ENCODE measurements around the gene GPC1.

Gene GPC1

DNA sequence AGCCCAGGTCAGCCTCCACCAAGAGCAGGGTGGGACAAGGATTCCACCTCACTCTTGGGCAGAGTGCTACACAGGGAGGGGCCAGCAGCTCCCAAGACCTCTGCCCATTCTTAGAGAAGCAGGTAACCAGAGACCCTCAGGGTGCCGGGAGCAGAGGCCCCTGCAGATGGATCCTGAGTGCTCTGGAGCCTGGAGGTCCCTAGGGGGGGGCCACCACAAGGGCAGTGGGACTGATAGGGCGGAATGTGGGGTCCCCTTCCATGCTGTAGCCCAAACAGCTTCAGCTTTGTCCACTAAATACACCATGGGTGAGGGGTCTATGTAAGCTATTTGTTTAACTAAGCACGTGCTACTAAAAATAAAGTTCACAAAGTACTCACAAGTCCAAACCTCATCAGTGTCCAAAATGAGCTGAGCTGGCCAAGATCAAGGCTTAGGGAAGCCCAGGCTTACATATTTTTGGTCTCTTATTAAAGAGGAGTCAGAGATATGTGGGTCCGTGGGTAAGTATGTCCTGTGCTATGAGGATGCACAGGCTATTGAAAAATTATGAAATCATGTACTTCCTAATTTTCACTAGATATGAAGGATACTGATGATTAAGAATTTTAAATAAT is 21.5 kb upstream of the GPC1 start:
- DNase-seq, result no peak

DNA sequence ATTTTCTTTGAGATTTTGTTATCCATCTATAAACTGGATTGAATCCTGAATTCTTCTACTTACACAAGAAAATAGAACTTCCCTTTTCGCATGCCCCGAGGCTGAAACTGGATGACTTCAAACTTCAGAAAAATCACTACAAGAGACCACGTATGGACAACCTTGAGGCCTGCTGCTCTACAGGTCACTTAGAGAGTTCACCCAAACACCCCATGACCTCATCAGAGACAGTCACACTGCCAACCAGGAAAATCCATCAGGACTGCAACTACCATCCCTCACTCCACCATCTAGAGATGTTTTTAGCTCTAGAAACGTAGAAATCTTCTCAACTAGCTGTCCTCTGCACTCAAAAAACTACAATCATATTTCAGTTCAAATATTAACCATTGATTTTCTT is 18.6 kb upstream of the GPC1 start:
- no peak for DNase-seq

DNA sequence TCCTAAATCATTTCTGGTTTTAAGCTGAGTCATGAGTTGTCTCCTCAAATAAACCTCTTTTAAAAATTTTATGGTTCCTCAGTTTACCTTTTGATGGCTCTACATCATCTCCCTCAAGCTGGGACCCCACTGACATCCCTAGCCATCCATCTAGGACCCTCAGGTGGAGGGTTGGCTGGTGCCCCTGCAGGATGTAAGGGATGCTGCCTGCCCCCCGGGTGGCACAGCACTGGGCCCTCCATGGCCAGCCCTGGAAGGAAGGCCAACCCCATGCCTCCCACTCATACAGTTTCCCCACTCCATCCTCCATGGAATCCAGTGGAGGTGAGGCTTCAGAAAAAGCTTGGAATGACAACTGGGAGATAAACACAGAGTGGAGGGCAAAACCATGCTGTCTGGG is 17.2 kb upstream of the GPC1 start:
- DNase-seq, result no peak

DNA sequence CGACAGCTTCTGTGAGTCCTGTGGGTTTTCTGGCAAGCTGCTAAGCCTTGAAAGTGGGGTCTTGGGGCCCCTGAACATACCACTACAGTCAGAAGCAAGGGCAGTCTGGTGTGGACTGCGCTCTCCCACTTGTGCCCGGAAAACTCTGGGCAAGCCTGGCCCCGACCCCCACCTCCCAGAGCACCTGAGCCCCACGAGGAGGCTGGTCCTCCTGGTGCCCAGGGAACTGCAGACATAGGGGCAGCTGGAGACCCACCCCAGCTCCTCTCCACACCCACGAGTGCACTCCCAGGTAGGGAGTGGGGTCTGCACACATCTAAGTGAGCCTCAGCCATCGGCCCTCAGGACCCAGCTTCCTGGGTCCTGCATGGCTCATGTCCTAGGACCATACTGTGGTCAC is 16.2 kb upstream of the GPC1 start:
- no peak for DNase-seq

DNA sequence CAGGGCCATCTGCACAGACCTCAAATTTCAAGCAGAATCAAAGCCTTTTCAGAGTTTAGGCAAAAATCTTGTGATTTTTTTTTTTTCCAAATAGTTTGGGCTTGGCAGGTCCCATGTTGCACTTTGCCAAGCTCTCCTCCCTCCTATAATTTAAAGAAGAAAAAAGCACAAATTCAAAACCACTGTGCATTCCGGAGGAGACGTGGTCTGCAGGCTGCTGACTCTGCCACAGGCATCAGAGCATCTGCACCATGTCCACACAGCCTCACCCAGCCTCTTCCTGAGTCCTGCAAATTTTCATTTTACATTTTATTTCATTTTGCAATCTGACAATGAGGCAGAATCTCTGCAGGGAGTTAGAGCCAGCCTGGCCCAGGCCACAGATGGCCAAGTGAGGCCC is 15.7 kb upstream of the GPC1 start:
- no peak for DNase-seq

DNA sequence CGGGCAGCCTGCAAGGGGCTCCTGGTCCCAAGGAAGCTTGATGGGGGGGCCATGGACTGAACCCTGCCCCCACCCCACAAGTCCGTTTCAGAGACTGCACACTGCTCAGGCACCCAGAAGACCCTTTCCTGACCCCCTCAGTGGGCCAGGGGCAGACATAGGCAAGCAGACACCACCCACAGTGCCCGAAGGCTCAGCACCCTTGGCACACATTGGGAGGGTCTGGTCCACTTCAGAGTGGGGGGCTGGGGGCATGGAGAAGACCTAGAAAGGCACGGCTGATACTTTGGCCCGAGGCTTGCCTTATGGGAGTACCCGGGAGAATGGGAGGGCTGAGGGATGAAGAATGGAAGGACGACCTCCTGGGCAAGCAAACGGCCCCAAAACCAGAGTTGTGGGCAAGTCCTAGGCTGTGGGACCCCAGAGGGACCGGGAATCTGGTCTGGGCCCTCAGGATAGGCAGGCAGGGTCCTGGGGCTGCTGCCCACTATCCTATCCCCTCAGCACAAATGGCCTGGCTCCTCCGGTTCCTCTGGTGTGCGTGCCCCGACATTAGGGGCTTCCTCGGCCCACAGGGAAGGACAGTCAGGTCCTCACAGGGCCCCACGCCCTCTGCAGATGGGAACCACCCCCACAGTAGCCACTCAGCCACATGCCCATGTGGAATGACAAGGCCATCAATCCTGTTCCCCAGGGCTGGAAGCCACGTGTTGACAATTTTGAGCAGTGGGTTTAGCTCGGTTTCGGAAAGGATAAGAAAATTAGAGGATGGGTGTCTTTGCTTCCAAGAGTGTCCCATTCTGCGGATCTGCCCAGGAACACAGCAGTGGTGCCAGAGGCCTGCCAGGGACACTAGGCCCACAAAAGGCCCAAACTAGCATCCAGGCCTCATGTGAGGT is 15.0 kb upstream of the GPC1 start:
- no peak for DNase-seq

DNA sequence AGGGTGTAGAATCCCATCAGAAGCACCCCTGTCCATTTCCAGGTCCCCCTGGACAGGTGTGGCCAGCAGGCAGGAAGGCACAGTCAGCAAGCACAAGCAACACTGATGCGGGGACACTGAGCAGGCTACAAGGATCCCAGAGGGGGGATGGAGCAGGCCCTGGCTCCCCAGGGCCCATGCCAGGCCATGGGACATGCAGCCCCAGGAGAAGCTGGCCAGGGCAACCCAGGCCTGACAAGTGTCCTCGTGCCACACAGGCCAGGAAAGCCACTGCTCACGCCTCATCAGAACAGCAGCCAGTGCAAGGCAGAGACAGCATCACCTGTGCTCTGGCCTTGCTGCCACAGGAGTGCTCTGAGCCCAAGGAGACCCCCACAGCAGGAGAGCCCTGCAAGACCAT is 14.1 kb upstream of the GPC1 start:
- DNase-seq, result no peak

DNA sequence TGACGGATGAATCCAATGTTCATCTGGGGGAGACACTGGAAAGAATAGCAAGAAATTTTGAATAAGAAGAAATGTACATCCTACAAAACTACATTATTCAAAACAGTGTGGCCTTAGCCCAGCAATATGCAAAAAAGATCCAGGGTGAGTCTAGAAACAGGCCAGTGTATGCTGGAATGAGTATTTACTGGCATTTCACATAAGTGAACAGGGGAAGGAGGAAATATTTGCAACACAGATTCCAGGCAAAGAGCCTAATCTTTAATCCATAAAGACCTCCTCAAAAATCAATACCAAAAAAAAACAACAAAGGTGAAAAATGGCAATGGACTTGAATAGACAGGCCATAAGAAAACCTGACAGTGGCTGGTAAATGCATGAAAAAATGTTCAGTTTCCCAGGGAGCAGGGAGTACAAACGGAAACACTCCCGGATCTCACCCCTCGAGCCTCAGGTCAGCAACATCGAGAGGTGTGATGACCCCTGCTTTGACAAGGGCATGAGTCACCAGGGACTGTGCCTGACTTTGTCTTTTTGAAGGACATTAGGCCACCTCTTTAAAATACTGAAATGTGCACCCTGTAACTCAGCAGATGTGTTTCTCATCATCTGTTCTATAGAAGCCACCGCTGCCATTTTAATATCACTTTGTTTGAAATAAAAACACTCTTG is 12.7 kb upstream of the GPC1 start:
- DNase-seq, result no peak

DNA sequence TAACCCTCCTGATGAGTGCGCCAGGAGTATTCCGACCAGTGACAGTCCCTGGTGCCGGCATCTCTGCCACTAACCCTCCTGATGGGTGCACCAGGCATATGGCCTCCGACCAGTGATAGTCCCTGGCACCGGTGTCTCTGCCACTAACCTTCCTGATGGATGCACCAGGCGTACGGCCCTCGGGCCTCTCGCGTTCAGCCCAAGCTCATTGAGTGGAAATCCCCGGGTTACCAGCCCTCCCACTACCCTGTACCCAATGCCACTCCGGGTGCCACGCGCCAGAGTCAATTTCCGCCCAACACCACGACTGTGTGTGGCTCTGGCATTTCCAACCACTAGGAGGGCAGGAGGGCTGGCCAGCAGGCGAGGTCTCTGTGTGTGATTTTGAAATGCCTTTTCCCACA is 11.7 kb upstream of the GPC1 start:
- no peak for DNase-seq

DNA sequence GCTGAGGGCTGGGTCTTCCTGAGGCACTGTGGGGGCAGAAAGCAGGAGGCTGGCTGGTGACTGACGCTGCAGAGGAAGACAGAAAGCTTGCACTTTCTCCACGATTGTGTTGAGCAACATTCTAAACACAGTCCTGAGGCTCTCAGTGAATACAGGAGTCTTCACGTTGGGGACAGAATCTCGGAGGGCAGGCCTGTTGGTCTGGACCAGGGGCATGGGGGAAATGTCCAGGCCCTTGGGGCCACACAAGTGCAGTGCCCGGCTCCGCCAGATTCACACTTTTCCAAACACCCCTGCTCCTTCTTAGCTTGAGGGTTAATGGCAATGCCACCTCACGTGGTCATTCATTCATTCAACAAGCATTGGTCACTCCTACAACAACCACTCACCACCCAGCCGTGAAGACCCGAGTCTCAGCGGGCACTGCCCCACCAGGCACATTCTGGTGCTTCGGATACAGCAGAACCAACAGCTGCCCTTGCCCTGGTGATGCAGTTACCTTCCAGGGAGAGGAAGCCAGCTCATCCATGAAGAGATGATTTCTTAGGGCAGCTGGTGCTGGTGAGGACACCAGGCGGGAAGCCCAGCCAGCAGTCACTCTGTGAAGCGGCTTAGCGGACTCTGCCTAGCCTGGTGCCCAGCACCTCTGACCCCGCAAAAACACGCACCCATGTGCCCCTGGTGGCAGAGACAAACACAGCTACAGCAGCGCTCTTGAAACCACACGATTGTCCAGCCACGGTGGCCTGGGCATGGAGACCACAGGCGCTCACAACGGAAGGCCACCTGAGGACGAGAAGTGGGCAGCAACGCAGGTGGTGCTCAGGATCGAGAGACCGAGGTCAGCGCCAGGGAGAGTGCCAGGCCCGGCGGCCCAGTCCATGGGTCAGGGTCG is 10.9 kb upstream of the GPC1 start:
- DNase-seq, result no peak

DNA sequence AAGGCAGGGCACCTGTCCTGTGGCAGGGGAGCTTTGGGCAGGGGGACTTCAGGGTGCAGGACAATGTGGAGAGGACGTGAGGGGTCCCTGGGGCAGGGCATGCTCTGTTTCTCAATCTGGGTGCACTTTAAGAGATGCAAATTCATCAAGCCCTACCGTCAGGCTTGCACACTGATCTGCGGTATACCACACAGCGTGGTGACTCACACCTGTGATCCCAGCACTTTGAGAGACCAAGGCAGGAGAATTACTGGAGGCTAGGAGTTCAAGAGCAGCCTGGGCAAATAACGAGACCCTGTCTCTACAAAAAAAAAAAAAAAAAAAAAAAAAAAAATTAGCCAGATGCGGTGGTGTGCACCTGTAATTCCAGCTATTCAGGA is 10.2 kb upstream of the GPC1 start:
- DNase-seq, result no peak

DNA sequence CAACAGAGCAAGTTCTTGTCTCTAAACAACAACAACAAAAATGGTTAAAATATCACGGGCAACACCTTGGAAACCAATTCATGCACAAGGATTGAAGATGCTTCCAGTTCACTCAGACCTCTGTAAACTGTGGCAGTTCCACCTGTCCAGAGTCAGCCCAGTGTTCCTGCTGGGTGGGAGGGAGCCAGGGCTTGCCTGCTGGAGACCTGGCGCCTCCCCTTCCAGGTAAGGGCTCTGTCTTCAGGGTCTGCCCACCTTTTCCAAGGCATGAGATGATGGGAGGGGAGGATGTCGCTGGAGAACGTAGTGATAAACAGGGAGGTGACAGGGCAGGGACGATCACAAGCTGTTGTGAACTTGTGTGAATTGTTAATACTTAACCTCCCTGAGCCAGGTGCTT is 9.8 kb upstream of the GPC1 start:
- DNase-seq, result no peak

DNA sequence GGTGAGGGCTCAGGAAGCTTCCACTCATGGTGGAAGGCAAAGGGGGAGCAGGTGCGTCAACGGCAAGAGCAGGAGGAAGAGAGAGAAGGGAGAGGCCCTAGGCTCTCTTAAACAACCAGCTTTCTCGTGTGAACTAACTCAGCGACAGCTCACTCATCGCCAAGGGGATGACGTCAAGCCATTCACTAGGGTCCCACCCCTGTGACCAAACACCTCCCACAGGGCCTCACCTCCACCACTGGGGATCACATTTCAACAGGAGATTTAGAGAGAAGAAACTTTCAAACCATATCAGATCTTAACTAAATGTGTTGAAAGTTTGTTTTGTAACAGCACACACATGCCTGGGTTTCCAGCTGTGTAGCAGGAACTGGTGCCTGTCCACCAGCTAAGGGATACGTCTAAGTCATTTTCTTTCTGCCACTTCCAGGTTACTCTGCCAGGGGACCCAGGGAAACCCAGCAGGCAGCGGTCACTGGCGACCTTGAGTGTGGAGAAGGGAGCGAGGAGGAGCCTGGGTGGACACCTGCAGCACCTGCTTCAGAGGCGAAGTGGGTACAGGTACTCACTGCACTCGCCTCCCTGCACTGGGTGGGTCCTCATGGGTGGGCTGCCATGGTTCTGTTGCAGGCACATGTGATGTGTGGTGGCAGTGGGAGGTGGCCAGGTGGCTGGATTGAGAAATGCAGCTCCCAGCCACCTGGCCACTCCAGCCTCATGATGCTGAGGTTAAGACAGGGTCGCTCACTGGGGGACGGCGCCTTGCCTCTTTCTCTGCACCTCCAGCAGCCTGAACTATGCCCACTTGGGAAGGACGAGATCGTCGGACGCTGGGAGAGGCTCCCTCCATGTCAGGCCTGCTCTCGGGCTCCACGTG is 8.4 kb upstream of the GPC1 start:
- DNase-seq, result no peak

DNA sequence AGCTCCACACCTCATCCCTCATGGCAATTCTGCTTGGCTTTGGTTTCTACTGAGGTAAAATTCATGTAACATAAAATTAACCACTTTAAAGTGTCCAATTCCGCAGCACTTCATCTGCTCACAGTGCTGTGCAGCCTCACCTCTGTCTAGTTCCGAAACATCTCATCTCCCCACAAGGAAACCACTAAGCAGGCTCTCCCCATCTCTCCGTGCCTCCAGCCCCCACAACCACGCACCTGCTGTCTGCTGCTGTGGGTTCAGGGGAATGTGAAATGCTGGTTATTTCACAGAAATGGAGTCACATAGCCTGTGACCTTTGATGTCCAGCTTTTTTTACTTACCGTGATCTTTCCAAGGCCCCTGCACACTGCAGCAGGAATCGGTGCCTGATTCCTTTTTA is 7.7 kb upstream of the GPC1 start:
- DNase-seq, result no peak

DNA sequence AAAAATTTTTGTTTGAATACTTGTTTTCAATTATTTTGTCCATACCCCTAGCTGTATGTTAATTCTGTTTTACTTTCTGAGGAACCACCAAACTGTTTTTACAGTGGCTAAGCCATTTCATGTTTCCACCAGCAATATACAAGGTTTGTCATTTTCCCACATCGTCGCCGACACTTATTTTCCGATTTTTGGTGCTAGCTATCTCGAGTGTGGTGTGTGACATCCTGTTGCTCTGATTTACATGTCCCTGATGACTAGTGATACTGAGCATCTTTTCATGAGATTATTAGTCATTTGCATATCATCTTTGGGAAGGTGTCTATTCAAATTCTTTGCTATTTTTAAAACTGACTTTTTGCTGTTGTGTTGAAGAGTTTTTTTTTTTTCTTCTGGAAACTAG is 7.2 kb upstream of the GPC1 start:
- no peak for DNase-seq

DNA sequence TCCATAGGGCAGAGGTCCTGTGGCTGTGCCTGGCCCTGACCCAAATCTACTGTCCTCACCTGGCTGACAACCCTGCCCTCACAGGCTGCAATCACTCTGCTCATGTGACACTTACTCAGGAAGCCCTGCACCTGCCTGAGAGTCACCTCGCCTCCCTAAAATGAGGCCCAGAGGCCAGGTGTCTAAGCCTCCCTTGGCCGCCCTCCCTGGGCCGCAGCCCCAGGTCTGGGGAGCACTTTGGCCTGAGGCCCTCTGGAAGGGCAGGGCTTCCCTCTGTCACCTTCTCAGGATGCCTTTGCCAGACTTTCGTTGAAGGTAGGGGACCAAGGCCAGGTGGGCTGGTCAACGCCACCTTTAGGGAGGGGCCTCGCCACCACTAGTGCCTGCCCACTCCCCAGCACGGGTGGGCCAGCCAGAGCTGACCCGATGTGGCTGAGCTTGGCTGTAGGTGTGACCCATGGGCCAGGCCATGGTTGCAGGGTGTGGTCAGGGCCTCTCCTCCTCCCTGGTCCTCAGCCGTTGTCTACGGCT is 6.1 kb upstream of the GPC1 start:
- DNase-seq, result no peak

DNA sequence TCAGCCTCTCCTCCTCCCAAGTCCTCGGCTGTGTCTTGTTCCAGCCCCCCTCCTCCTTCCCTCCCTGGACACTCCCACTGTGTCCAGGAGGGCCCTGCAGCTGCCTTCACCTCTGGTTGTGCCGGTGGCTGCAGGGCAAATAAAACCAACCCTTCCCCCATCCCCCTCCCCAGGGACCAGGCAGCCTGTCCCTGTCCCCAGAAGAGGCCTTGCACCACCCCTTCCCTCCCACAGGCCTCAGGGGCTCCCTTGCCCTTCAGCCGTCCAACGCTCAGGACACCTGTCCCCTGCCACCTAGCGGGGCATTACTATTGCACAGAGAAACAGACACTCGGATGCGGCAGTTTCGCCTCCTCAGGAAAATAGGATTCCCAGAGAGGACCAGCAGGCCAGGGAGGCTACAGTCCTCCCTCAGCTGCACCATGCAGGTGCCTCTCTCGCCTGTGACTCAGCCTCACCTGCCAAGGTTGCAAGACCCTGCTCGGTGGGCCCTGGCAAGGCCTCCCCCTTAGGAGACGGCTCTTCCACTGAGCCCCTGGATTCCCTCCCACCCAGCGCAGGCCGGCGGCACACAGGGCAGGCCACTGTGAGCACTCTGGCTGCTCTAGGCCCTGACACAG is 5.5 kb upstream of the GPC1 start:
- no peak for DNase-seq

DNA sequence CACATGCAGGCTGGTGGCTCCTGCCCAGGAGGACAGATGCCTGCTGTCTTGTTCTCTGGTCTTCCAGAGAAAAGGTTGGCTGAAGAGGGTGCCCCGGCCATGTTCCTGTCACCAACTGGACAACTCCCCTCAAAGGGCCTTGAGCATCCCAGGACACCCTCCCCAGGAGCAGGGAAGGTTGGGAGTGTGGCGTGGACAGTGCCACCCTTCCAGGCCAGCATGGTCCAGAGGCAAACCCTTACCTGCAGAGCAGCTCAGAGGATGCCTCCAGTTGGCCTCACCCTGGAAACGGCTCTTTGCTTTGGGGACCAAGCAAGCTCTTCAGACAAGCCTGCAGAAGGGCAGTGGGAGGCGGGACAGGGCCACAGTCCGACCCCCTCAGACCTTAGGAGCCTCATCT is 4.9 kb upstream of the GPC1 start:
- no peak for DNase-seq

DNA sequence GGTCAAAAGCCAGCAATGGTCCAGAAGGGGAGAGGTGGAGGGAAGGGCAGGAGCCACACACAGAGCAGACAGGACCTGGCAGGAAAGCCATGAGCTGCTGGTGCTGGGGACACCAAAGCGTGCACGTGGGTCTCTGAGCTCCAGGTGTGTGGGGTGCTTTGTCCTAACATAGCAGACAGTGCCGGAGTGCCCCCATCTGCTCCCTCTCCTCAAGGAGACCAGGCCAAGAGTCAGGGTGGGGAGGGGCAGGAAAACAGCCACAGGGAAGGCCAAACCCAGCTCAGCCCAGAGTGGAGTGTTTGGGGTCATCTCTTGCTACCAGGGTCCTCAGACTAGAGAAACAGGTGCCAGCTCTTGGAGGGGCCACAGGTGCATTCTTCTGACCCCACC is 4.2 kb upstream of the GPC1 start:
- no peak for DNase-seq

DNA sequence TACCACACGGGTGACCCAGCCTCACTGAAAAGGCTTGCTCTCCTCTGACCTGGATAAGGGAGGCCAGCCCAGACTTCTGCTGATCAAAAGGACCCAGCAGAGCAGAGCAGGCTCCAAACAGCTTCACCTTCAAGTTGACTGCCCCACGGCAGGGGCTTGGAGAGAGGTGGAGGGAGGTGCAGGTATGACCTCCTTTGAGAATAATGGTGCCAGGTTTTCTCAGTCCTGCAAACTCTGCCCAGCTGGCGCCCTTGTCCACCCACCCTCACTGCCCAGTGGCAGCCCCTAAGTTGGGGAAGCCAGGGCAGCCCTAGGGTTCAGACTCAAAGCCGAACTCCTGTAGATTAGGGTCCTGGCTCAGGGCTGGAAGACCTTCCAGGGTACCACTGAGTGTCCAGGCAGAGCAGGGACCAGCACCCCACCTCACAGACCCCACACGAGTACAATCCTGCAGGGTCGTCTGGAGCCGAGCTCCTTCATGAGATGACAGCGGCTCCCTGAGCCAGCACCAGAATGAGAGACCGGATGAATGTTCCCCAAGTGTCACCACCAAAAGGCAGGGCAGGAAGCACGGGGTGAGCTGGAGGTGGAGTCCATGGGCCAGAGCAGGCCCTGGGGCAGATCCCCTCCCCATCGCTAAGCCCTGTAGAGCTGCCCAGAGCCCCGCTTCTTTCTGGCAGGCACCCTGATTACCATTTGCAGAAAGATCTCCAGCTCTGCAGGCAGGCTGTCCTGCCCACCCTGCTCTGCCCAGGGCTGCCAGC is 3.6 kb upstream of the GPC1 start:
- DNase-seq, result no peak

DNA sequence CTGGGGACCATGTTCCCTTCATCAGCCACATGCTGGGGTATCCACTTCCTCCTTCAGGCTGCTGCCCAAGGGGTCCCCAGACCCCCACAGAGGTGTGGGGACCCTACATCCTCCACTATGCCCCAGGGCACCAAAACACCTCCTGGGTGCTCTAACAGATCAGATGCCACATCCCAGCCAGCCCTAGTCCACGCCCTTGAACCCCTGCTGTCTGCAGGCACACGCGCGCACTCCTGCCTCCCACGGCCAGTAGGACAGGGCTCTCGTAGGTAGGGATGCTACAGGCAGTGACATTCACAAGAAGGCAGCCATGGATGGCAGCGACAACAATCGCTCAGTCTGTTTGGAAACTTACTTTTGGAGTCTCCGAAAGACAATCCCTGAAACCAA is 3.0 kb upstream of the GPC1 start:
- no peak for DNase-seq

All from activated CD4-positive, CD25-positive, alpha-beta regulatory T cell (primary cell).